HG02870 (cell line): ENCODE results near the gene GPC6.
"Not testable (repeated sequence)": the region's sequence is repeated elsewhere in the genome, so short reads cannot be mapped to it uniquely, and the experiment has no call there.

Experiments
- ATAC-seq: cut with Tn5 transposase; IDR thresholded peaks from one replicate; pipeline ENCODE4 v1.9.1; 2021; ENCODE audit warnings: mild to moderate bottlenecking, moderate library complexity; ENCODE audit not compliant: unreplicated experiment

GPC6 gene

DNA sequence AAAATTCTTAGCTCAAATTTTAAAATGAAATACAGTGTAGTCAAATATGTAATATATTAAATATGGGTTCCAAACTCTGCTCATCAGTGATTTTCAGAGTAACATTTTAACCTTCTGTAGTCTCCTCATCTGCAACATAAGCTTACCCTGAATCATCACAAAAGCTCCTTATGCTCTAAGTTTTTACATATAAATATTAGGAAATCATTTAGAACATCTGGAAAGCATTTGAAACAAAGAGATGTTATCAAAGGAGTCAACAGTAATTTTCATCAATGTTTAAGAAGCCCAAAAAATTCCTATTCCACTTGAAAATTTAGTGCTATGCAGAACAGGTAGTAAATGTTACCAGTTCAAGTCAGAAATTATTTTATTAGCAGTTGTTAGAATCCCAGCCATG is 1028.1 kb downstream of the GPC6 start:
- ATAC-seq: no peak

DNA sequence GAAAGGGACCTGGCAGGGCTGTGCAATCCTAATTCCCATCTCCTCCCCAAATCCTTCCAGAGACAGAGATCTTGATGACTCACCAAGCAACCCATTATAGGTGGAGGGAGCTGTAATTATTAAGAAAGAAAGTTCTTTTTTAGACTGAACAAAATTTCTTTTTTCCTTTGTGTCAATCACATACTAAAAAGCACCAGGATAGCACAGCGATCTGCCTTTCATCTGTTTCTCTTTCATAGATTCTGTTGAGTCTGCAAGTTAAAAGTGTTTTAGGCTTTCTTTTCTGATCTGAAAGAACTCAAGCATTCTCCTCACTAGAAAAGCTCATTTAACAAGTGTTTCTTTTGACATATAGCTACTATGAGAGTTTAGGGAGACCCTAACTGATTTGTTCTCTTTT is 1030.1 kb downstream of the GPC6 start:
- no peak for ATAC-seq

DNA sequence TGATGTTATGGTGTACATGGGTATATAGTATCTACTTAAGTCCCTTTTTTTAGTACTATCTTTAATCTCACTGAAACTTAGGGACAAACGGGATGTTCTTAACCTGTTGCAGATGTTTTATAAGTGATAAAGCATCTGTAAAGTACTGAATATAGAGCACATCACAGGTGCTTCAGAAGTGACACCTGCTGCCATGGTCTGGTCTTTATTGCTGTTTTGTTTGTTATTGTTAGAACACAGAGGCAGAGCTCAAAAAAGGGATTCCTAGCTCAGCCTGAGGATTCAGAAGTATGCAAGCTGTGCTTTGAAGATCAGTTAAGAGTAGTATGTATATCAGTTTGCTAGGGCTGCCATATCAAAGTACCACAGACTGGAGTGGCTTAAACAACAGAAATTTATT is 1033.4 kb downstream of the GPC6 start:
- no peak for ATAC-seq

DNA sequence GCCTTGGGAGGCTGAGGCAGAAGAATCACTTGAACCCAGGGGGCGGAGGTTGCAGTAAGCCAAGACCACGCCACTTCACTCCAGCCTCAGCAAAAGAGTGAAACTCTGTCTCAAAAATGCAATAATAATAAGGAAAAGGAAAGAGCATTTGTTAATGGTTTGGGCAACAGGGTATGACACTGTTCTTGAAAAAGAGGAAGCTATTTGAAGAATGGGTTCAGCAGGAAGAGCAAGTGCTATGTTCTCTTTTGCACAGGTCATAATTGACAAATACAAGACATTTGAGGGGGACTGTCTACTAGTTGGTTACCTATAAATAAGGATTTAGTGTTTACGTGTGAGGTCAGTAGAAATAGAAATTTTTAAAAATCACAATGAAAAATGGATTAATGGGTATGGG is 1034.6 kb downstream of the GPC6 start:
- no peak for ATAC-seq

DNA sequence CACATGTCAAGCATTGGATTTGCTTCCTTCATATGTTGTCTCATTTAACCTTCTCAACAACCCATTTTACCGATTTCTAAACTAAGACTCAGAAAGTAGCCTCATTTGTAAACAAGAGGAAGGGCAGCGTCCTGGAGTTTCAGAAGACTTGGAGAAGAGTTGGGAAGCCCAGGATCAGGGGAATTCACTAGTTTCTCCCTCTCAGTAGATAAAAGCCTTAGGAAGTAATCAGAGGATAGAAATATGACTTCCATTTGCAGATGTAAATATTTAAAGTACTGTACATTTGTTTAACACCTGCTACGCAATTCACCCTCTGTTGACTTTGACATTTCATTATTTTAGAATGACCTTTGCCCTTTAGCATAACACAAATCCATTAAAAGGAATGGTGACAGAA is 1036.4 kb downstream of the GPC6 start:
- no peak for ATAC-seq

DNA sequence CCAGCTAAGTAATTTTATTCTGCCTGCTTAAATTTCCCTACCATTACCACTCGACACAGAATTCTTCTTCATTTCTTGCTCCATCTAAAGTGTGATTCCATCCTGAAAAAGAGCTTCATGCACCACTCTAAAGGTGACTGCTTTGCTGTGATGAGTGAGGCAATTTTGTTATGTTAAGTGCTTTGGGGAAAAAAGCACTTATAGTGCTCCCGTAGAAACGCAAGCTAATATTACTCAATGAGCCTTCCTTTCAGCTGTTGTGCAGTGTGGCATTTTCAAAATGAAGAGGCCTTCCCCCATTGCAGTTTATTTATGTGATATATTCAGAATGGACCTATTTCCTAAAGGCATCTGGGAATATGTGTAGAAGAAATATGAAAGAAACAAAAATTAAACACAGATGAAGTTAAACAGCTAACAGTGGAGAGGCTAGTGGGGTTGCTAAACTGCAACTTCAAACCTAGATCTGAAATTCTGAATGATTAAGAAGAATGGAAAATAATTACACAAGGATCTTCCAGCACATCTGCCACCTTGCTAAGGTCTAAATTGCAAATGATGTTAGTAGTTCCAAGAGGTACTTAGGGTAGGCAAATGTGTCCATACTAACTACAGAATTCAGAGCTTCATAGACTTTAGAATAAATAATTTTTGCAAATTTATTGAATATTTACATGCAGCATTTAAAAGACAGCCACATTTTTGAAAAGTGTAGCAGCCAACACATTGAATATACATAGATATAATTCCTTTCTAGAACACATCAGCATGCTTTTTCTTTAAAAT is 1041.2 kb downstream of the GPC6 start:
- no peak for ATAC-seq

DNA sequence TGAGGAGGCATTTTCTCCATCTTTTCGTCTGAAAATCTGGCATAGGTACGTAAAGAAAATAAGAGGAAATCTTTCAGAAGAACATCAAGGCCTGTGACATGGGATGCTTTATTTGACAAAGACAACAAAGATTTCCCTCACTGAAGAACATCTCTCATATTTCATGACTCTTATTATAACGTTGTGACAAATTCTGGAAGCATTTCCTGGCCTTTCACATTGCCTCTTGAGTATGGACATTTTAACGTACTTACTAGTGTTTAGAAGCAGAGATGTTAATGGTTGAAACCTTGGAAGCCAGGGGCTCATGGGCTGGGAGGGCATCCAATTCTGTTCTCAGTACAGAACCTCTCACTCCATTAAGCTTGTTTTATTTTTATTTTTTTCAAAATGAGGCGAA is 1042.1 kb downstream of the GPC6 start:
- ATAC-seq: no peak

DNA sequence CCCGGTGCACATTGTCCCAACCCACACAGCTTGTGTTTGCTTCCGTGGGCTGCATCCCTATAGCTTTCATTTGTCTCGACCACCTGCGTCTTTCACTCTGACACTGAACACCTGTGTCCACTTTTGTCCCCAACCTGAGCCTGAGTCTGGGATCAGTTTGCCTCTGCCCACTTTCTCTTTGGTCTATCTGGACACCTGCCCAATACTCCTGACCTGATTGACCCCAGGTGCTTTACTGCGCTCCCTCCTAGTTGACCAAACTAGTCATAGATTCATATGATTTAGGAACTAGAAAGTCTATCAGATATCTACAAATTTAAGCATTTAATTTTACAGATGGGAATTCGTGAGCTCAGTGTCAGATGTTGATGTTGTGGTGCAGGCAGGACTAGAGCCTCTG is 1043.0 kb downstream of the GPC6 start:
- no peak for ATAC-seq

DNA sequence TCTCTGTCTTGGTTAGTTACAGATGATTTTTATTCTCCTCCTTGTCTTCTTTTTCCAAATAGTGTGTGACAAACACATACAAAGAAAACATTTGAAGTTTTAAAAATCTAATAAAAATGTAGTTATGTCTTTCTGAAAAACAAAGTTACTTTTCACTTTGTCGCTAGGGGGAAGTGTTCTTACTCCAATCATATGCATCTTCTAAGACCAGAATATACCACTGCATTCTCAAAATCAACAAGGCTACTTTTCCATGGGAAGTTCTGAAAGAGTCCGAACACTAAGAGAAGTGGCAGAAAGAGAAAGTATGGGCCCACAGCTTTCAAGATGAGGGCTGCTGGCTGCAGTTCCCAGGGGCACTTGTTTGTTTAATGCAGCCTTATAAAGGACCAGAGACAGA is 1043.9 kb downstream of the GPC6 start:
- no peak for ATAC-seq

DNA sequence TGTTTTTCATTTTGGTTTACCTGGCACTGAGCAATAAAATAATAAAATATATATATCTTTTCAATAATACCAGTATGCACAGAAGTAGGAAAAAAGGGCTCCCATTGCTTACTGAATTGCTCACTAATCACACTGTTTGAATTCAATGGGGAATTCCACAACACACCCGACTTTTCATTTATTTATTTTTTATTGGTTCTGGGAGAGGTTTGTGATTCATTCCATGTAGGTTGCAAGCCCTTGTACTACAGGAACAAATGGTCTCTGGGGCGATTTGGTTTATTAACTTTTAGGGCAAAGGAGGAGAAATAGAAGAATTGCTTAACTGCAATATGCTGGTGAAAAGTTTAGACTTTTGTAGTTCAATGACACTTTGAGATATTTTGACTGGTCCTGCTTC is 1045.4 kb downstream of the GPC6 start:
- no peak for ATAC-seq

DNA sequence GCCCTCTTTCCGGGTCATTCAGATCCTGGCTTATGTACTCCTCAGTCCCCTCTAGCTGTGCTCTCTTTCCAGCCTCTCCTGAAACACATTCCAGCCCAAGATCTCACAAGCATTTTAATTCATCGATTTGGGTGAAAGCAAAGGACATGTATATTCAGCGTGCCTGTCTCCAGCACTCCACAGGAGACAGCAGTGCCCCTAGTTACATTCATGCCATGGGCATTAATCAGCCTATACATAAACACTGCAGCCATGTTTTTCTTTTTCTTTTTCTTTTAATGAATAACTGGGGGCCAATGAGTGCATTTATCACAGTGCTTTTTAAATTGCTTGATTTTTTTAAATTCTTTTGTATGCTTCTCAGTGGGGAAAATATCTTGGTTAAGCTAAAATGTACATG is 1053.7 kb downstream of the GPC6 start:
- no peak for ATAC-seq

DNA sequence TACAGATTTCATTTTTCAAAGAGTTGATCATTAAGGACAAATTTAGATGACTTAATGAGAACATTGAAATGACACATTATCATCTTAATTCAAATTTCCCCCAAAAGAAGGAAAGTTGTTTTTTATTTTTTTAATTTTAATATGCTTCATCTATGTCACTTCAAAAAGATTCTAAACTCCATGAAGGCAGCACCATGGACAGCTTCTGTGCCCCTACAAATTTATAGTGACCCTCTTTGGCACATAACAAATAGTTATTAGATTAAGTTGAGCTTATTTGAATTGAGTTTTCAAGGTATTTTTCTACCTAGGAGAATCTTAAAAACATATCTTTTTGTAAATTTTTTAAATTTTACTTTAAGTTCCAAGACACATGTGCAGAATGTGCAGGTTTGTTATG is 1054.2 kb downstream of the GPC6 start:
- ATAC-seq: no peak

DNA sequence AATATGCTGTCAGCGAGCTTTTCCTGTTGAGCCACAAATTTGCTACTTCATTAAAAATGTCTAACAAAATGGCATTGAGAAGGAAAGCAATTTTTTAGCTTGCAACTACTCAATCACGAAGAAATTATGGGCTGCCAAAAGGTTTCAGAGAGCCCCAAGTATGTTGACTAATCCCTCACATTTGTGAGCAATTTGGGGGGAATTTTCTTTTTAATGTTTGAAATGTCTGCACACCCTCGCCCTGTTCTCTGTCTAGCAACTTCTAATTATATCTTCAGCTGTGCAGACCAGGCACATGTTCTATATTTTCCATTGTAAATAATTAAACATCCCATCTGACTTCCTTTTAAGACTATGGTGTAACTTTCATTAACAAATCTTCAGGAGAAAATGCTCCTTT is 1060.0 kb downstream of the GPC6 start:
- no peak for ATAC-seq

DNA sequence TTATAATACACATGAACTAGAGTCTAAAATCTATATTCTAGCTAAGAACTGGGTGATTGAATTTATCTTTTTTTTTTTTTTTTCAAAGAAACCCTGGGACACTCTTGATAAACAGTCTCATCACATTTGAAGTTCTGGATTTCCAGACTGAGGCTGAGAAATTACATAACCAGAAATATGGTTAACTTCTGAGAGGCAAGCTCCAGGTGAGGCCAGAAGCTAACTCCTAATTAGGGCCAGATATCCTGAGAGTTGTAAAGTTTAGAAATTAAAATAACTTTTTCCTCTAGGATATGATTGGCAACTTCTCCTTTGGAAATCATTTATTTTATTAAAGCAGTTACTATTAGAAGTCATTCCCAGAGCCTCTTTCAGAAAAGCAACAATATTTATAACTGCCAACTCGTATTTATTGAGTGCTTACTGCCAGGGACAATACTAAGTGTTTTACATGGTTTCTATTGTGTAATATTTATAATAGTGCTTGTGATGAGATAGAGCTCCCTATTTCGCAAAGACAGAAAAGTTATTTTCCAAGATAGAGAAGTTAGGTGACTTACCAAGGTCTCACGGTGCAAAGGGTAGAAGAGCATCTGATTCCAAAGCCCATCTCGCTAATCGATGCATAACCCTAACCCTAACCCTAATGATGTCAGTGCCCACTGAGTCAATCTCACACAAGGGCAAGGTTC is 1065.2 kb downstream of the GPC6 start:
- no peak for ATAC-seq

DNA sequence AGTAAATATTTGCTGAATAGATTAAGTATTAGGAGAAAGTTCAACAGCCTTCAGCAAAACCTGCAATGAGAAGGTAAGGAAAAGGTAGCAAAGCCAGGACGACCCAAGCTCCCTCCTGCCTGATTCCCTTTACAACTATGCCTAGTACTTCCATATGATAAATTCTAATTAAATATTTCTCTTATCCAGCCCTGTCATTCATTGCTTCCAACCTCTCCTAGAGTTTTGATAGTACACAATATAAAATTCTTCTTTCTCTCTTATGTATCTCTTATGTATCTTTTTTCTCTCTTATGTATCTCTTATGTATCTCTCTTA is 1065.7 kb downstream of the GPC6 start:
- ATAC-seq: no peak

DNA sequence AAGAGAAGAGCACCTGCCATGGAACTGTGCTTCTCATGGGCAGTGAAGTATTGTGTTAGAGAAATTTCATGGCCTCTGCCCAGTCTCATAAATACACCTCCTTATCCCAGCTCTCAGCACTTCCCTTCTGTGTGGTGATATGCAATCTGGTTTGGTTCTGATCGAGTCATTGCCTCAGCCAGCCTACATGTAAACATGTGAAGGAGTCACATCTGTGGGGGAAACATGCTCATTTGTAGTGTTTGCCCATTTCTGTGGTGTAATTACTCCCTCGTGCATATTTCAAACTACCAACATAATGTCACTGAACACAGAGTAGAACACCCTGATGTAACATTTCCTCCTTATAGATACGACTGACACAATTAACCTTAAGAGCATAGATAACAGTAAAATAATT is 1069.9 kb downstream of the GPC6 start:
- ATAC-seq: no peak

DNA sequence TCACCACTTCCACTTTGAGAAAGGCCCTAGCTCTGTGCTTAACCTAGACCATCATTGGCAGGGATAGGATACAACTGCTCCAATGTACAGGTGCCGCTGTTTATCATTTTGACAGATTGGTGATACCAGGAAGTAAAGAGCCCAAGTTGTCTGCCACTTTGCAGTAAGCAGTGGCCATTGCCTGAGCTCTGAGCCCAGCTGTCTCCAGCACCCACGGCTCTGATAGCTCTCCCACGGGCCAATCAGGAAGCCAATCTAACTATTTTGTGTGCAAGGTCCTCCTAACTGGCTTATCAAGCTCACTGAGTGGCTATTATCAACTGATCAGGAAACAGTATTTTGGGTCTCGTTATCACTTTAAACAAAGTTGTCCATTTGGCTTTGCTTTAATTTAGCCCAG is 1071.7 kb downstream of the GPC6 start:
- no peak for ATAC-seq

DNA sequence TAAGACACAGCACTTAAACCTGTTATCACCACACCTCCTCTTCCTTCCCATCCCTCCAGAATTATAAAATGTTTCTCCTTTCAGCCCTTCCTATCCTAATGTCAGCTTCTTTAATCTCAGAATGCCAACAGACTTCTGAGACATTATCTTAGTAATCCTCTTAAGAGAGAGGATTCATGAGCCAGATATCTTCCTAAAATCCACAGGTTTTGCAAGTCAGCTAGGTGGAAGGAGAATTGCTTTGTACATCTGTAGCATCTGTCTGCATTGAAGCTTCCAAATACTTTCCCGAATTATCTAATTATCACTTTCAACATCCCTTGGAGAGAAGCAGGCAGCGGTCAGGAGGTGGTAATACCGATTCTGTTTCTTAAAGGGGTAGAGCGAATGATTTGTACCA is 1073.8 kb downstream of the GPC6 start:
- ATAC-seq: no peak

DNA sequence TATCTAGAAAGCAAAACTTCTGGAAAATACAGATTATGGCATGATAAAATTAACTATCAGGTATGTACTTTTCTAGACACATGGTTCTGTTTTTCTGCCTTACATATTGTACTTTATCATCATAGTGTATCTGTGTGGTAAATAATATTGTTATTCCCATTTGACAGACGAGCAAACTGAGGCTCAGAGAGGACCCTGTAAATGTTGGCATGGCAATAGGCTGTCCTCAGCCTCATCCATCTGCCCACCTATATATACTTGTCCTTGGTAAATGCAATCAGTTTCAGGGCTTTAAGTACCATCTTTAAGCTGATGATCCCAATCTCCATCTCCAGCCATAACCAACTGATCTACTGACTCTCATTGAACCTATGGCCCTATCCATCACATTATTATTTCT is 1074.9 kb downstream of the GPC6 start:
- ATAC-seq: no peak

DNA sequence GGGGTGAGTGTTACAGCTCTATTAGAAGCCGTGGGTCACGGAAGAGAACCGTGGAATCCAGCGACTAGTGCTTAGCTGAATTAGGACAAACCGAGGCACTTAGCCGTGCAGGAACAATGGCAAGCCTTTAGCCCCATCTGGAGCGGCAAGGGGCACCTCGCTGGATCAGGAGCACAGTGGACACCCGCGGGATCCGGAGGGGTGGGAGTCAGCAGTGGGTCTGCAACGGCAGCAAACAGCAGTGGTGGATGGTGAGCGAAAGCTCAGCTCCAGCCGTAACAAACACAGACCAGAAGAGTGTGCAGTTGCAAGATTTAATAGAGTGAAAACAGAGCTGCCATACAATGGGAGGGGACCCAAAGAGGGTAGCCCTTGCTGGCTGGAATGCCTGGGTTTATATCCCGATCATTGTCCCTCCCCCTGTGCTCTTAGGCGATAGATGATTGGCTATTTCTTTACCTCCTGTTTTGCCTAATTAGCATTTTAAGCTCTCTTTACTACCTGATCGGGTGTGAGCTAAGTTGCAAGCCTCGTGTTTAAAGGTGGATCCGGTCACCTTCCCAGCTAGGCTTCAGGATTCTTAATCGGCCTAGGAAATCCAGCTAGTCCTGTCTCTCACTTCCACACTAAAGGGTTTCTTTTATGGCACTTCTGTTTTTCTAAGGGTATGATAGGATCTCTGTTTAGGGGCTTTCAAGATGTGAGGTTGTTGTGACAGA is 1076.4 kb downstream of the GPC6 start:
- not testable (repeated sequence) for ATAC-seq

DNA sequence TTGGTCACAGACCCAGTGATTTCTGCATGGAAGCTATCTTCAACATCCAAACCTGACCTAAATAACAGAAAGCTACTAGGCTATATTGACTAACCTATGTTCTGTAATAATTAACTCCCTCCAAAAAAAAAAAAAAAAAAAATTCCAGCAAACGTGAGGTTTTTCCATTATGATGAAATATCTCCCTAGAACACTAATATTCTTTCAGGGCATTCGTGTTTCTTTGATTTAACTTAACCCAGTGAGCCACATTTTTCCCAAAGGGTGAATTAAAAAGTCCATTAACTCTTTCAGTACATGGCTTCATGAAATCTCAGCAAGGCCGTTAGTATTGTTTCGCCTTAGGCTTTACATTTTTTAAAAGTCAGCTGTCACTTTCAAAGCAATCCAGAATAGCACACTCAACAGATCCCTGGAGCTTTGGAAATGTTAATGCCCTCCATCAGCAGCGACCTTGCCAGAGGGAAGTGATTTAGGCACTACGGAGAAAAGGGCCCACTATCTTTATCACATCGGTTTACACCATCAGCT is 1077.1 kb downstream of the GPC6 start:
- ATAC-seq: no peak

DNA sequence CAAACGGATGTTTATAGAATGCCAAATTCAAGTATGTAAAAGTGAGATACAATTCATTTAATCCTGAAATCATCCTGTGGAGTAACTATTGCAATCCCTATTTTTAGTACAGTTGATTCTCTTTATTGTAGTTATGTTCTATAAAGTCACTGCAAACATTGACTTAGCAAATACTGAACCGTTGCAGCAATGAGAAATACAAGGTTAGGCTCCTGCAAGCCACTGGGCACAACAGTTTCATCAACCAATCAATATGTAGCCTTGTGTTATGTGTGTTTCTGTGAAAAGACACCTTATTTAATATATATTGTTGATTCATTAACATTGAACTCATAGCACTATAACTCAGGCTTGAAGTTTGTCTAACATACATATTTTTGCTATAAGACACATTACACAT is 1078.4 kb downstream of the GPC6 start:
- no peak for ATAC-seq
